ENCODE measurements around the gene MRPL47. TPM values are rescaled to one million over a fixed set of nuclear protein-coding genes. Genes with fewer than 3 reads are reported as not detected.

MRPL47 gene
- total and polyA plus RNA-seq, 2 of the 13 experiments (the other 11 are each of a cell fraction or from before 2014, with no cell fraction given), result 36.1 to 83.8 TPM

GRCh38 chr3:179562591-179563270, 41.7 kb downstream of the MRPL47 start, which contains the start of gene ACTL6A (continued):
- TF ChIP-seq POLR2A (IDR thresholded peaks at IDR 0.05; ENCODE audit: insufficient read depth in 1 of 2, low read depth in 2 of 2, low read length in 2 of 2), result peak; percentile 89
- TF ChIP-seq JUND (CRISPR knock-in tag; IDR thresholded peaks at IDR 0.05), result no peak
- TF ChIP-seq ZNF280D (CRISPR knock-in tag; IDR thresholded peaks at IDR 0.05), result peak; percentile 46; the same call in 1 of the 2 replicates
- TF ChIP-seq ZFP37 (CRISPR knock-in tag; IDR thresholded peaks at IDR 0.05; ENCODE audit: borderline replicate concordance), result no peak
- TF ChIP-seq MATR3 (CRISPR knock-in tag; IDR thresholded peaks at IDR 0.05), result no peak
- no peak for TF ChIP-seq ZNF670 (CRISPR knock-in tag; IDR thresholded peaks at IDR 0.05; ENCODE audit: borderline replicate concordance)
- peak; percentile 72; the same call in 1 of the 2 replicates for TF ChIP-seq KAT7 (CRISPR knock-in tag; IDR thresholded peaks at IDR 0.05; ENCODE audit: borderline replicate concordance)
- TF ChIP-seq XBP1 (CRISPR knock-in tag; IDR thresholded peaks at IDR 0.05), result no peak
- no peak for TF ChIP-seq ZFP82 (CRISPR knock-in tag; IDR thresholded peaks at IDR 0.05; ENCODE audit: borderline replicate concordance)
- TF ChIP-seq NFYB (CRISPR knock-in tag; IDR thresholded peaks at IDR 0.05), result peak; percentile 99
- TF ChIP-seq KLF12 (CRISPR knock-in tag; IDR thresholded peaks at IDR 0.05; ENCODE audit: borderline replicate concordance), result 0 out of 2 replicates have a peak, but pooled peaks have one; percentile 23
- TF ChIP-seq ARID5B (CRISPR knock-in tag; IDR thresholded peaks at IDR 0.05), result peak; percentile 37; the same call in 1 of the 2 replicates
- TF ChIP-seq ZNF333 (CRISPR knock-in tag; IDR thresholded peaks at IDR 0.05; ENCODE audit: borderline replicate concordance), result no peak
- TF ChIP-seq ZNF264 (CRISPR knock-in tag; IDR thresholded peaks at IDR 0.05), result no peak
- TF ChIP-seq PRDM15 (CRISPR knock-in tag; IDR thresholded peaks at IDR 0.05), result no peak
- no peak for TF ChIP-seq CENPBD1 (CRISPR knock-in tag; IDR thresholded peaks at IDR 0.05; ENCODE audit: borderline replicate concordance, low read depth)
- 0 out of 2 replicates have a peak, but pooled peaks have one; percentile 2 for TF ChIP-seq ZNF816 (CRISPR knock-in tag; IDR thresholded peaks at IDR 0.05; ENCODE audit: borderline replicate concordance)
- TF ChIP-seq MBD4 (IDR thresholded peaks at IDR 0.05; ENCODE audit: borderline replicate concordance, low read length), result no peak
- TF ChIP-seq ZNF292 (CRISPR knock-in tag; IDR thresholded peaks at IDR 0.05; ENCODE audit: borderline replicate concordance, low read depth), result no peak; the same call in 1 of the 2 replicates
